Erythroblast (primary cell): ENCODE measurements around the gene KLHDC10.

Source experiments
- GATA1 ChIP-seq: IDR thresholded peaks from 2 replicates; pipeline ENCODE4 v1.6.1; 2011; ENCODE audit warnings: low read depth, mild to moderate bottlenecking, control low read depth, low read length, moderate library complexity
- POLR2A ChIP-seq: IDR thresholded peaks from 2 replicates; pipeline ENCODE4 v1.6.1; 2011; ENCODE audit warnings: mild to moderate bottlenecking, low read length

DNA sequence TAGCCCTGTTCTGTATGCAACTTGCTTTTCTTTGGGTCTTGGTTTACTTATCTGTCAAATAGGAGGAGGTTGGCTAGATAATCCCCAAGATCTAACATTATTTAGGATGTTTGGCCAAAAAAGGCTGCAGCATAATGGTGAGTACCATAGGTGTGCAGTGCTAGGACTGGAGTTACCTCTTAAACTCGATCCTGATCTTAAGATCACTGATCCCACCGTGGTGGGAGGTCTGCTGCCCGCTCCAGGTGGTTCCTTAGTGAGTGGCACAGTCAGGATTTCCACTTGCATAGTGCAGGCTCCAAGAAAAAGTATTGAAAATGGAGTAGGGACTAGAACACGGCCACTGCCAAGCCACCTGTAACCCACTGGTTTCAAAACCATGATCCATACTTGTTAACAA lies 66.9 kb downstream of the KLHDC10 start:
- TF ChIP-seq POLR2A (no peak), GATA1 (no peak)
